Measurements from ENCODE around the gene ATXN1.

The ATXN1 gene

GRCh38 chr6:16805243-16805950 lies 44.1 kb upstream of the ATXN1 start:
- no peaks in the 10 kb centered on the region for H3K36me3 ChIP-seq
- H3K9me3 ChIP-seq, result no peaks in the 10 kb centered on the region
- TF ChIP-seq CTCF (IDR thresholded peaks at IDR 0.05; ENCODE audit: low read depth, low read length), result no peak
- no peak overlapping the region for H3K4me3 ChIP-seq (ENCODE audit: low read depth, low read length)
- no peak for DNase-seq
- H3K27me3 ChIP-seq, result no peaks in the 10 kb centered on the region
- H3K4me1 ChIP-seq, result peaks cover 9% of the 10 kb centered on the region

GRCh38 chr6:16804546-16805242 lies 43.4 kb upstream of the ATXN1 start:
- Histone ChIP-seq H3K9me3 (no peaks in the 10 kb centered on the region), H3K4me3 (ENCODE audit: low read depth, low read length) (no peak overlapping the region), H3K4me1 (peaks cover 9% of the 10 kb centered on the region), H3K27me3 (no peaks in the 10 kb centered on the region), H3K36me3 (no peaks in the 10 kb centered on the region)
- no peak for DNase-seq
- TF ChIP-seq CTCF (IDR thresholded peaks at IDR 0.05; ENCODE audit: low read depth, low read length), result no peak

GRCh38 chr6:16803294-16804200 lies 42.3 kb upstream of the ATXN1 start:
- H3K9me3 ChIP-seq, result no peaks in the 10 kb centered on the region
- no peaks in the 10 kb centered on the region for H3K36me3 ChIP-seq
- peak; percentile 83 for DNase-seq
- peaks cover 9% of the 10 kb centered on the region for H3K4me1 ChIP-seq
- H3K27me3 ChIP-seq, result no peaks in the 10 kb centered on the region
- TF ChIP-seq CTCF (IDR thresholded peaks at IDR 0.05; ENCODE audit: low read depth, low read length), result peak; percentile 15; the same call in 1 of the 2 replicates
- peak overlapping the region; percentile 53 for H3K4me3 ChIP-seq (ENCODE audit: low read depth, low read length)

- Histone ChIP-seq H3K36me3 (no peaks in the 10 kb centered on the region), H3K4me1 (peaks cover 9% of the 10 kb centered on the region), H3K27me3 (no peaks in the 10 kb centered on the region), H3K4me3 (ENCODE audit: low read depth, low read length) (no peak overlapping the region), H3K9me3 (no peaks in the 10 kb centered on the region)
- DNase-seq, result no peak
- no peak for TF ChIP-seq CTCF (IDR thresholded peaks at IDR 0.05; ENCODE audit: low read depth, low read length)
These were observed 40.8 kb upstream of the ATXN1 start for GRCh38 chr6:16802071-16802470.

GRCh38 chr6:16800942-16801341 lies 39.7 kb upstream of the ATXN1 start:
- Histone ChIP-seq H3K4me3 (ENCODE audit: low read depth, low read length) (no peak overlapping the region), H3K27me3 (no peaks in the 10 kb centered on the region), H3K36me3 (no peaks in the 10 kb centered on the region), H3K4me1 (peaks cover 9% of the 10 kb centered on the region), H3K9me3 (no peaks in the 10 kb centered on the region)
- TF ChIP-seq CTCF (IDR thresholded peaks at IDR 0.05; ENCODE audit: low read depth, low read length), result no peak
- DNase-seq, result no peak
